NCI-H524 treated with DMSO at 0.1 percent for 48 hours (cell line): ENCODE measurements around the gene ORAI3.
A peak's percentile ranks its signal among the peaks of the same experiment; 100 is the strongest.

ENCODE experiments used
- DNase-seq: peaks from one replicate; lab custom pipeline; 2025; lab: John Stamatoyannopoulos, UW

ORAI3 gene

DNA sequence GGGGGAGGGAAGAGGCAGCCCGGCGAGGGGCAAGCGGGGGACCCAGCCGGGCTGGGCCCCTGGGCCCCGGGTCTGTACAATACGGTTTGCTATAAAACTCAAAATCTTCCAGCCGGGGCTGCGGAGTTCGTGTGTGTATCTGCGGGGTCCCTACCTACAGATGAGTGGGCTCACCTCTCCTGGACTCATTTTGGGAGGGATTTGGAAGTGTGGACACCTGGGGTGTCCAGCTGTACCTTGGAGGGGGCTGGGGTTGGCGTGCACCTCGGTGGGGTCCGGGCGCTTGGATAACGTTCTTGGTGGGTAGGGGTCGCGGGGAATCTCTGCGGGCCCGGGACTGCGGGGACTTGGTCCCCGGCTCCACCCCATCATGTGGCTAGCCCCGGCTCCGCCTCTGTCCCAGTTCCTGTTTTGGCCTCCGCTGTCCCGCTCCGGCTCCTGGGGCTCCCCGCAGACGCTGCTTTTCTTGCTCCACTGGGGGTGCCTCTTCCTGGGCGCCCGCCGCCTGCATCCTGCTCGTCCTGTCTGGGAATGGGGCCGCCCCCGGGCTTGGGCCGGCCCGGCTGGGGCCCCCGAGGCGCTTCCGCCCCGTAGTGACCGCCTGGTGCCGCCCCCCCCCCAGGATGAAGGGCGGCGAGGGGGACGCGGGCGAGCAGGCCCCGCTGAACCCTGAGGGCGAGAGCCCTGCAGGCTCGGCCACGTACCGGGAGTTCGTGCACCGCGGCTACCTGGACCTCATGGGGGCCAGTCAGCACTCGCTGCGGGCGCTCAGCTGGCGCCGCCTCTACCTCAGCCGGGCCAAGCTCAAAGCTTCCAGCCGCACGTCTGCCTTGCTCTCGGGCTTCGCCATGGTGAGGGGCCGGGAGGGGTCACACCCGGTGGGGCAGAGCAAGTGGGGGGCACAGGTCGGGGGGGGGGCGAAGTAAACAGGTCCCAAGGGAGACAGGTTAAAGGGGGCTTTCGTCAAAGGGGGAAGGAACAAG lies at the start of gene ORAI3:
Gene ORAI3 (plus strand): TSS at position 402 of the 983 bp plus-strand sequence. CDS start 222 bp downstream, at position 624.
- no peak for DNase-seq

DNA sequence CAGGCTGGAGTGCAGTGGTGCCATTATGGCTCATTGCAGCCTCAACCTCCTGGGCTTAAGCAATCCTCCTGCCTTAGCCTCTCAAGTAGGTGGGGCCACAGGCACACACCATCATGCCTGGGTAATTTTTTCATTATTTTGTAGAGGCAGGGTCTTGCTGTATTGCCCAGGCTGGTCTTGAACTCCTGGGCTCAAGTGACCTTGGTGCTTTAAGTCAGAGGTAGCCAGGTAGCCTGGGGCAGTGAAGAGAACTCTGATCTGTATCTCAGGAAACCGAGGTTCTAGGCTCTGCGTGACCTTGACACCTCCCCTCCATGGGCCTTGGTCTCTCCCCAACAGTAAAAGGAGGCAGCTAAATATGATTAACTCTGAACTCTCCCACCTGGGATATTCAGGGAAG lies 49.1 kb upstream of the ORAI3 start:
- no peak for DNase-seq

DNA sequence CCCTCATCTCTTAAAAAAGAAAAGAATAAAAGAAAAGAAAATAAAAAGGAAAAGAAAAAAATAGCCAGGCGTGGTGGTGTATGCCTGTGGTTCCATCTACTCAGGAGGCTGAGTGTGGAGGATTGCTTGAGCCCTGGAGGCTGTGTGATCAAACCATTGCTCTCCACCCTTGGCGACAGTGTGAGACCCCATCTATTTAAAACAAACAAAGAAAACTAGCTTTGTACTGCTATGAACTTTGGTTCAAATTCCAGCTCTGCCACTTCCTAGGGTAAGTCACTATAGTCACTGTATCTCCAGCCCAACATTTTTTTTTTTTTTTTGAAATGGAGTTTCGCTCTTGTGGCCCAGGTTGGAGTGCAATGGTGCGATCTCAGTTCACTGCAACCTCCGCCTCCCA lies 48.3 kb upstream of the ORAI3 start:
- no peak for DNase-seq

DNA sequence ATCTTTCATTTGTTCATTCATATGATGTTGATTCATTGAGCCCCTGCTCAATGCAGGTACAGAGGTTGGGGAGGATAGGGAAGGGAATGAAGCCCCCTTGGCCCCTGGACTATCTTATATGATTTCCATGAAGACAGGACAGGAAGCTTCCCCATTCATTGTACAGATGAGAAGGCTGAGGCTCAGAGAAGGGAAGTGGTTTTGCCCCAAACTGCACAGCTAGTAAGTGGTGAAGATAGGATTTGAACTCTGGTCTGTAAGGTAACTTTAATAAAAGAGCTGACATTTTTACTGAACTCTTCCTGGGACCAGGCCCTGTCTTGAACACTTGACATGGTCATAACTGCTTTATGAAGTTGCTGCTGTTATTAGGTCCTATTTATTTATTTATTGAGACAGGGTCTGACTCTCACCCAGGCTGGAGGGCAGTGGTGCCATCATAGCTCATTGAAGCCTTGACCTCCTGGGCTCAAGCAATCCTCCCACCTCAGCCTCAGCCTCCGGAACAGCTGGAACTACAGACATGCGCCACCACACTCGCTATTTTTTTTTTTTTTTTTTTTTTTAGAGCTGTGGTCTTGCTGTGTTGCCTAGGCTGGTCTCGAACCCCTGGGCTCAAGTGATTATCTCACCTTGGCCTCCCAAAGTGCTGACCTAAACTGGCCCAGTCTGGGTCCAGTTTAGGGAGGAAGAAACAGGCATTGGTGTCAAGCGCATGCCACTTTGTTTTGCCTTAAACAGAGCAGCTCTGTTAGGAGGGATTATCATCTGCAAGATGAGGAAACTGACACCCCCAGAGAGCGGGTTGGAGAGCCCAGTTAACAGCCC lies 47.5 kb upstream of the ORAI3 start:
- DNase-seq: no peak

DNA sequence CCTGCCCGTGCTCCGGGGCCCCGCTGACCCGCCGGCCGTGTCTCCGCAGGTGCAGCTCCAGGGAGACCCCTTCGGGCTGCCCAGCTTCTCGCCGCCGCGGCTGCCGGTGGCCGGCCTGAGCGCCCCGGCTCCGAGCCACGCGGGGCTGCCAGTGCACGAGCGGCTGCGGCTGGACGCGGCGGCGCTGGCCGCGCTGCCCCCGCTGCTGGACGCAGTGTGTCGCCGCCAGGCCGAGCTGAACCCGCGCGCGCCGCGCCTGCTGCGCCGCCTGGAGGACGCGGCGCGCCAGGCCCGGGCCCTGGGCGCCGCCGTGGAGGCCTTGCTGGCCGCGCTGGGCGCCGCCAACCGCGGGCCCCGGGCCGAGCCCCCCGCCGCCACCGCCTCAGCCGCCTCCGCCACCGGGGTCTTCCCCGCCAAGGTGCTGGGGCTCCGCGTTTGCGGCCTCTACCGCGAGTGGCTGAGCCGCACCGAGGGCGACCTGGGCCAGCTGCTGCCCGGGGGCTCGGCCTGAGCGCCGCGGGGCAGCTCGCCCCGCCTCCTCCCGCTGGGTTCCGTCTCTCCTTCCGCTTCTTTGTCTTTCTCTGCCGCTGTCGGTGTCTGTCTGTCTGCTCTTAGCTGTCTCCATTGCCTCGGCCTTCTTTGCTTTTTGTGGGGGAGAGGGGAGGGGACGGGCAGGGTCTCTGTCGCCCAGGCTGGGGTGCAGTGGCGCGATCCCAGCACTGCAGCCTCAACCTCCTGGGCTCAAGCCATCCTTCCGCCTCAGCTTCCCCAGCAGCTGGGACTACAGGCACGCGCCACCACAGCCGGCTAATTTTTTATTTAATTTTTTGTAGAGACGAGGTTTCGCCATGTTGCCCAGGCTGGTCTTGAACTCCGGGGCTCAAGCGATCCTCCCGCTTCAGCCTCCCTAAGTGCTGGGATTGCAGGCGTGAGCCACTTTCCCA lies 46.6 kb upstream of the ORAI3 start:
- DNase-seq: no peak

DNA sequence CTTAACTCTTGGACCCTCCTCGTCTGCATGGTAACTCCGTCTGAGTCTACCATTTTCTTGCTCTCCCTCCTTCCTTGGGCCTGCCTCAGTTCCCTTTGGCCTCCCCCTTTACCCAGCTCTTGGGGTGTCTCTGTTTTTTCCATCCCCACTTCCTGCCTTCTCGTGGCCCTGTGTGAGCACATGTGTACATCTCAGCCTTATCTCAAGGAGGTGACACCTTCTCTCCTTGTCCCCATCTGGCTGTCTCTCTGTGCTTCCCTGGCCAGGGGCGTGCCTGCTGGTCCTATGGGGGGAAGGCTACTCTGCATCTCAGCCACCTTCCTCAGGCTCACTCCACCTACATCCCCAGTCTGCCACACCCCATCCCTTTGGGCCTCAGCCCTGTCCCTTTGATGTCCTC lies 45.9 kb upstream of the ORAI3 start:
- DNase-seq: no peak

DNA sequence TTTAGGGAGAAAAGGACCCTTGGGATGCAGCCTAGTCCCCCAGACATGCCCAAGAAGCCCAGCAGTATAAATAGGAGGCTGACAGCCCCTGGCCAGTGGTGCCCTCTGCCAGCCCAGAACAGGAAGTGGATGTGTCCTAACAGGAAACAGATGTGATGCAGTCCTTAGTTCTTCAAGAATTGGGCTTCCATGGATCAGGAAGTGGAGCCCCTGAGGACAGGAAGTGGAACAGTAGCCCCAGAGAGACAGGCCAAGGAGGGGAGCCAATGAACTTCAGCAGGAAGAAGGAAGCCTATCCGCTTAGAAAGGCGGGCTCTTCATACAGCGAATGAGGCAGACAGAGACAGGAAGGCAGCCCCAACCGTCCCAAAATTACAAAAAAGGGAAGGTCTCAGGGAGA lies 45.3 kb upstream of the ORAI3 start:
- no peak for DNase-seq

DNA sequence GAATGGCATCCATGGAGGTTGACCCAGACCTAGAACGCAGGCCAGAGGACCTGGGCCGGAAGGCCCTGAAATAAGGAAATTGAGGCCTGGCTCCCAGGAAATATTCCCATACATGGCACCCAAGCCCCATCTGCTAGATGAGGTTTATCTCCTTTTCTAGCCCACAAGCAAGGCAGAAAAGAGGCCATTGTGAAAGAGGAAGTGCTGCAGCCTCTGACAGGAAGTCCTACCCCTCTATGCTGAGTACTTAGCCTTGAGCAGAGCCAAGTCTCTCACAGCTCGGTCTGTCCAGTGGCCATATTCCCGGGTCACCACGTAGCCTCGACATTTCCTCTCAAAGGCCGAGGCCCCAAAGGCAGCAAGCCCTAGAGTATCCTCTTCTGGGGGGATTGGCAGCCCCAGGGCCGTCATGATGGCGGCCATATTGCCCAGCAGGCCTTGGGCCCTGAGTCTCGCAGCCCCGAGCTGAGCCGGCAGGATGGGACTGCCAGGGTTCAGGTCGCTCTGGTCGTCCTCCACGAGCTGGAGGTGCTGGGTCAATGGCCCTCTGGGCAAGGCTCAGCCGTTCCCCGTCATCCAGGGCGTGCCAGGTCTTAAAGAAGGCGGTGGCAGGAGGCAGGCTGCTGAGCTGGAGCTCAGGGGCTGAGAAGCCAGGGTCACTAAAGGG lies 44.6 kb upstream of the ORAI3 start:
- DNase-seq: no peak

DNA sequence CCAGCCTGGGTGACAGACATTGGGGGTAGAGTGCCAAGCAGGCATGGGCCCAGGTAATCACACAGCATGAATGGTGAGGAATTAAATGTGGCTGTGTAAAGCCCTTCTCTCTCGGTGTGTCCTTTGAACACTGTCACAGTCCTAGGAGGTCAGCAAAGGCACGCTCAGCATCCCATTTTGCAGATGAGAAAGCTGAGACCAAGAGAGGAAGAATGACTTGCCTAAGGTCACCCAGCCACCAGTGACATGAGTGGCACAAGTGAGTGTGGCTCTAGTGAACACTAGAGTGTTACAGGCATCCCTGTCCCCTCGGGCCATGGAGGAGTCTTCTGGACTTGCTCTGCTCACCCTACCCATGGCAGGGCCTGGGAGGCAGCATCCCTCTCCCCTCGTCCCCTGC lies 41.8 kb upstream of the ORAI3 start:
- no peak for DNase-seq

DNA sequence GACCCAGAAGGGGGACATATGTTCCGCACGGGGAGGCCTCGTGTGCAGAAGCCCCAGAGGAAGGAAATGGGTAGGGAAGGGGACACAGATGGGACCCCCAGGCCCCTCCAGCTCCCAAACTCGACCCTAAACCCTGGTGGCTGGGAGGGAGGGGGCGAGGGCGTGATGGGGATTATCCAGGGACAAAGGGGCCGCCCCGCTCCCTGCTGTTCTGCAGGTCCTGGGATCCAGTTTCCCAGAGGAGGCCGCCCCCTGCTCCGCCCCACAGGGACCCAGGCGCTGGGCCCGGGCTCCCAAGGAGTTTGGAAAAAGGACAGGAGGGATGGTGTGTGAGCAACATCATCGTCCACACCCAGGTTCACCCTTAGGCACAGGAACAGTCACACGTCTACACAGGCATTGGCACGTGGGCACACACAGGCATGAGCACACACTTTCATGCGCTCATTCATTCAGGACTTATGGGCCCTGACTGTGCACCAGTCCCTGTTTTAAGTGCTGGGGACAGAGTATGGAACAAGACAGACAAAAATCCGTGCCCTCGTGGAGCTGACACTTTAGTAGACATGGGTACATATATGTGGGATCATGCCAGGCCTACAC lies 38.3 kb upstream of the ORAI3 start:
- DNase-seq: no peak

DNA sequence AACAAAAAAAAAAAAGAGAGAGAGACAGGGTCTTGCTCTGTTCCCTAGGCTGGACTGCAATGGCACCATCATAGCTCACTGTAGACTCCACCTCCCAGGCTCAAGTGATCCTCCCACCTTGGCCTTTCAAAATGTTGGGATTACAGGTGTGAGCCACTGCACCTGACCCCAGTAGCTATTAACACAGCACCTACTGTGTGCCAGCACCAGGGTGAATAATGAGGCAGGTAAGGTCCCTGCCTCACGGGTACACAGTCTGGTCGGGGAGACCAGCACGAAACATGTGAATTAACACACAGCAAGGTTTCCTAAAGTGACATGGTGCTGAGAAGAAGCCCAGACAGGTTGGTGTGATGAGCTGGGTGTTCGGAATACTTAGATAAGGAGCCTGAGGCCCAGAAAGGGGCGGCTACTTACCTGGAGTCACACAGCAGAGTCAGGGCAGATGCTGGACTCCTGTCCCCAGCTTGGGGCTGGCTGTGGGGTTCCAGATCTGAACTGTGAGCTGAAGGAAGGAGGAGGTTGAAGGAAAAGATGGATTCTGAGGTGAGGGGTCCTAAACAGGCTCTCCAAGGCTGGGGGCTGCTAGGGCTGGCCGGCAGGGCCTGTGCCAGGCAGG lies 36.0 kb upstream of the ORAI3 start:
- DNase-seq: no peak

DNA sequence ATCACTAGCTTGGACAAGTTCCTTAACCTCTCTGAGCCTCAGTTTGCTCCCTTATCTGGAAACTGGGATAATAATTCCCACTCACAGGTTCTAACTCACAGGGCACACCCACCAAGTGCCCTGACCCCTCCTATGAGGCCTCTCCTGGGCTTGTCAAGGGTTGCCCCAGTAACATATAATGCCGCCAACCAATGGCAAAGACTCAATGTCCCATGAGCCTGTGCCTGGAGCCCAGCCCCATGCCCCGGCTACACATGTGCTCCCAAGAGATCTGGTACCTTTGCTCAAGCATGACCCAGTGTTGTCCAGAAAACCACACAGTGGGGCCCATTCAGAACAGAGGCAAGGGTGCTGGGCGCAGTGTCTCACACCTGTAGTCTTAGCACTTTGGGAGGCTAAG lies 34.0 kb upstream of the ORAI3 start:
- DNase-seq: no peak

DNA sequence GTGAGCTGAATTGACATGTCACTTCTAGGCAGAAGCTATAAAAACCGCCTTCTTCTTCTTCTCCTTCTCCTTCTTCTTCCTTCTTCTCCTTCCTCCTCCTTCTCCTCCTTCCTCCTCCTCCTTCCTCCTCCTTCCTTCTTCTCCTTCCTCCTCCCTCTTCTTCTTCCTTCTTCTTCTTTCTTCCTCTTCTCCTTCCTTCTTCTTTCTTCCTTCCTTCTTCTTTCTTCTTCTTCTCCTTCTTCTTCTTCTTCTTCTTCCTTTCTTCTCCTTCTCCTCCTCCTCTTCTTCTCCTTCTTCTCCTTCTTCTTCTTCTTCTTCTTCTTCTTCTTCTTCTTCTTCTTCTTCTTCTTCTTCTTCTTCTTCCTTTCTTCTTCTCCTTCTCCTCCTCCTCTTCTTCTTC lies 30.3 kb upstream of the ORAI3 start:
- DNase-seq: no peak

DNA sequence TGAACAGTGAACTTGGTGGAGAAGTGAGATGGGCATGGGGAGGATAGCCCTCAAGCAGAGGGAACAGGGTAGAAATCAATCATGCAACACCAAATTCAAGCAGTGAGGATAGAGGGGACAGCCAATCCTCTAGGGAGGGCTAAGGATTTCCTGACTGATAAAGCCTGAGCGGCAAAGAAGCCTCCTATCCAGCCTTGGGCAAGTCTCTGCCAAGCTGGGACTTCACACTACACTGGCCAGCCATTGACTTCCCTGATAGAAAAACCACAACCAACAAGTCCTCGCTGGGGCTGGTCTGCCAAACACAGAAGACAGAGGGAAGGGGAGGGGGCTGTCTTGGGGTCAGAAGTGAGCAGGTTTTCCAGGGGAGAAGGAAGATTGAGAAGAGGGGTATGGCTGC lies 28.0 kb upstream of the ORAI3 start:
- no peak for DNase-seq

DNA sequence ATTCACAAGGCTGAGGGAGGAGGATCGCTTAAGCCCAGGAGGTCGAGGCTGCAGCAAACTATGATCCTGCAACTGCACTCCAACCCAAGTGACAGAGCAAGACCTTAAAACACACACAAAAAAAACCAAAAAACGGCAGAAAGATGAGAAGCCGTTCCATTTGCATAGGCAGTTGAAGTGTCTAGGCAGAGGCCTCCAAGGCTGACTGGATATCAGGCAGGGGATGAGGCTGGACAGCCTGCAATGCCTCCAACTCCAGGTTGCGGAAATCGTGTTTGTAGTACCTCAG lies 27.5 kb upstream of the ORAI3 start:
- DNase-seq: no peak

DNA sequence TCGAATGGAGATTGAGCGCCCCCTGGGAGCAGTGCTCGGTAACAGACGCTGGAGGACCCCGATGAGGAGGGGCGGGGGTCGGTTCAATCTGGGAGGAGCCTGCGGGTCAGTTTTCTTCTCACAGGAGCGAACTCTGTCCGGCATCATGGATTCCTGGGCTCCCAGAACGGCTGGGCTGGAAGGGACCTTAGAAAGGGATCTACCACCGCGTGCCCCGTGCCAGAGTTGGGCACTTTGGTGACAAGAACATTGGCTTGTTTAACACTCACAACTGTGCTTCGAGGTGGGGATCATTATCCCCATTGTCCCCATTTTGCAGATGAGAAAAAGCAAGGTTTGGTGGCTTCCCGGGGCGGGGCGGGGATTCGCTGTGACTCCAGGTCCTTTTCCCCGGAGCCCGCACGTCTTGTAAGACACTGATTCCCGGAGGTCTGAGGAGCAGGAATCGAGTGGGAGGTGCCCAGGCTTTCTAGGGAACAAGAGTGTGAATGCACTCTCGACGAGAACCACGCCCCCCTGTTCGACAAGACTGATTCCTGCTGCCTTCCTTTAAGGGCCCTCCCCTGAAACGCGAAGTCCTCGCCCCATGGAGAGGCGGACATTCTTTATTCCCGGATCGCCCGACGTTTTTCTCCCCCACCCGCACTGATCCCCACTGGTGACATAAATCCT lies 27.0 kb upstream of the ORAI3 start:
- DNase-seq: peak; percentile 38

DNA sequence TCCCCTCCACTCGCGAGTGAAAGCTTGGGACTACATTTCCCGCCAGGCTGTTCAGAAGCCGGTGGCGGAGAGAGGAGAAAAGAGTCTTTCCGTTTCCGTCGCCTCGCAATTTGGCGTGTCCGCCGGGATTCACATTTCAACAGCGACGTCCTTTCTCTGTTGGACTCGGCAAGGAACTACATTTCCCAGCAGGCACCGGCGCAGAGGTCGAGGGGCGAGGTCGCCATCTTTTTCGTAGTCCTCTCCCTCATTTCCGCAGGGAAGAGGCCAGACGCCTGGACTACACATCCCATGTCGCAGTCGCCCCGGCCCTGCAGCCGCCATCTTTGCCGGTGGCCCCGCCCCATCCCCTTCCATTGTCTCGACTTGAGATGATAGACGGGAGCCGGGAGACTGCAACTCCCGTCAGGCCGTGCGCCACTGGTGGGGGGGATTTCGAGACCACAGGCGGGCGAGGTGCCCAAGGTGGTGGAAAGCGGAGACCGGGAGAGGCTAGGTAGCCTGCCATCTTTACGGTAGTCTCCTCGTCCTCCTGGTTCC lies 26.4 kb upstream of the ORAI3 start:
- DNase-seq: peak; percentile 100

DNA sequence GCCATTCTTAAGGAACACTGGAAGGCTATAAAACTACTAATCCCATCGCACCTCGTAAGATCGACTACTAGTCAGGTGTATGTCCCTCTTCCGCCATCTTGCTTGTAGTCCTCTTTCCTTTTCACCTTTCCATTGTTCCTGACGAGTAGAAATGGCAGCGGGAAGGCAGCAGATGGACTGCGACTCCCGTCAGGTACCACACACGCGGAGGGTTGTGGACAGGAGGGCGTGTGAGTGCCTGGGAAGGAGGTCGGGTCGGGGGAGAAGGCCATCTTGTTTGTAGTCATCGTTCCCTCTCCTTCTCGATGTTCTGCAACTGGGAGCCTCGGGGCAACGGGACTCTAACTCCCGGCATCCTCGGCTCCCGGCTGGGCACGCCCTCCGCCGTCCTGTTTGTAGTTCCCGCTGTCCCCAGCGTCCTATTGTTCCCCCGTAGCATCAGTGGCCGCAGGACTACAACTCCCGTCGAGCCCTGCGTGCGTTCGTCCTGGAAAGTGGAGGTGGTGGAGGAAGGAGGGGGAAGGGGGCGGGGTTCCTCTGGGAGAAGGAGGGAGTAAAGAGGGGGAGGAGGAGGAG lies 25.8 kb upstream of the ORAI3 start:
- DNase-seq: peak; percentile 100

DNA sequence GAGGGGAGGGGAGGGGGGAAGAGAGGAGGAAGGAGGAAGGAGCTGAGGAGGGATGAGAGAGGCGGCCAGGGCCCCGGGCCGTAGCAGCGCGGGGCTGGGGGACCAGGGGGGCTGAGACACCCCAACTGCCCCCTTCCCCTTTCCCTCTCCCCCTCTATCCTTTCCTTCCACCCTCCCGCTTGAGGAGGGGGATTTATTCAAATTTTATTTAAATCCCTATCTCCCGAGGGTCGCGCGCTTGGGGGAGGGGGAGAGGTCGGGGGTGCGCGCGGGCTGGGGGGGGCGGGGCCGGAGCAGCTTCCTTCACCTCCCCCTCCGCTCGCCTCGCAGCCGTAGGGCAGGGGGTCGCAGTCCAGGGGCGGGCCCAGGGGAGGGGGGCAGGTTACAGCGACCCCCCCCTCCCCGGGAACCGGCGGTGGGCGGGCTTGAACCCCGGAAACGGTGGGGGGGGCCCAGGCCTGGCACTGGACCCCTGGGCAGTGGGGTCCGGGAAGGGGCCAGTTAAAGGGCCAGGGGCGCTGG lies 25.3 kb upstream of the ORAI3 start, which contains the start of gene FBXL19:
Gene FBXL19 (plus strand): TSS at position 19 of the 522 bp plus-strand sequence. CDS start 2,183 bp downstream, outside the sequence.
- no peak for DNase-seq
